GM12878 (cell line): Measurements from ENCODE around the gene HMCN2.

Experiments used
- BACH1 ChIP-seq: fragments of 450-650 bp; IDR thresholded peaks from 2 replicates; pipeline ENCODE4 v1.6.1; 2017; ENCODE audit warnings: mild to moderate bottlenecking, borderline replicate concordance
- EZH2 ChIP-seq: IDR thresholded peaks from 2 replicates; pipeline ENCODE4 v1.6.1; 2012; ENCODE audit warnings: low read depth, mild to moderate bottlenecking, control low read depth, inconsistent platforms, low read length, borderline replicate concordance; ENCODE audit not compliant: control insufficient read depth
- FOS ChIP-seq: IDR thresholded peaks from 3 replicates; pipeline ENCODE4 v1.6.1; 2011; ENCODE audit warnings: borderline replicate concordance; ENCODE audit not compliant: insufficient read length; ENCODE audit errors: extremely low read depth
- MYC ChIP-seq: IDR thresholded peaks from 2 replicates; pipeline ENCODE4 v1.6.1; 2011; ENCODE audit warnings: mild to moderate bottlenecking, low read length, moderate library complexity, inconsistent platforms; ENCODE audit not compliant: insufficient read depth, insufficient replicate concordance, insufficient read length, severe bottlenecking
- SUPT20H ChIP-seq: IDR thresholded peaks from 2 replicates; pipeline ENCODE4 v1.6.1; 2011; ENCODE audit warnings: low read depth, mild to moderate bottlenecking, low read length, moderate library complexity, borderline replicate concordance; ENCODE audit not compliant: control insufficient read depth
- TF ChIP-seq, protein P1 (sequence below), 3 experiments: IDR thresholded peaks in 2 of 3; conservative IDR thresholded peaks in 1 of 3; 2 replicates each; pipeline ENCODE4 v1.5.1; 2011; ENCODE audit warnings: low read depth in 3 of 3, low read length in 3 of 3, mild to moderate bottlenecking in 3 of 3, control low read depth in 2 of 3, moderate library complexity in 2 of 3, inconsistent platforms in 1 of 3, mixed read lengths in 1 of 3; ENCODE audit not compliant: control insufficient read depth in 2 of 3, insufficient read depth in 1 of 3; ENCODE audit errors: extremely low read depth in 1 of 3
- TF ChIP-seq, protein P2 (sequence below): fragments of 450-650 bp; IDR thresholded peaks from 2 replicates; pipeline ENCODE4 v1.6.1; 2017; ENCODE audit warnings: antibody characterized with exemption, mild to moderate bottlenecking, moderate library complexity

DNA sequence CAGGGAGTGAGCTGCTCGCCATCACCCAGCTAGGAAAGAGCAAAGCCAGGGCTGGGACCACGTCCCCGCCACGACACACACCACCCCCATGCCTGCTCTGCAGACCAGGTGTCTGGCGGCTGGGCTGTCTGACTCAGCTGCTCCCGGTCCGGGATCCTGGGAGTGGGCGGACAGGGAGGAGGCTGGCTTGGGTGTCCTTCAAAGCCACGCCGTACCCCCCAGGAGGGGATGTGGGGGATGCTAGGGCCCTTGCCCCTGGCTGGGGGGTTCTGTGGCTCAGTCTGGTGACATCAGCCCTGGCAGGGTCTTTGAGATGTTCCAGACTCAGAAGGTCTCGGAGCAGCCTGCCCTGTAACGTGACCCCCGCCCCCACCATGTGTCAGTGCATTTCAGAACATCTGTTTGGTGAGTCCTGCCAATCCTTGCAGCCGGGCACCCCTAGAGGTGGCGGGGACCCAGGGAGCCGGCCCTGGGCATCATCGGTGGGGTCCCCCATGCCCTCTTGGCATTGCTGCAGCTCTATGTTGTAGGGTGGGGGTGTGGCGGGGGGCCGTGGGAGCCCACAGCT is 62.3 kb downstream of the HMCN2 start:
- TF ChIP-seq, protein P1, sequence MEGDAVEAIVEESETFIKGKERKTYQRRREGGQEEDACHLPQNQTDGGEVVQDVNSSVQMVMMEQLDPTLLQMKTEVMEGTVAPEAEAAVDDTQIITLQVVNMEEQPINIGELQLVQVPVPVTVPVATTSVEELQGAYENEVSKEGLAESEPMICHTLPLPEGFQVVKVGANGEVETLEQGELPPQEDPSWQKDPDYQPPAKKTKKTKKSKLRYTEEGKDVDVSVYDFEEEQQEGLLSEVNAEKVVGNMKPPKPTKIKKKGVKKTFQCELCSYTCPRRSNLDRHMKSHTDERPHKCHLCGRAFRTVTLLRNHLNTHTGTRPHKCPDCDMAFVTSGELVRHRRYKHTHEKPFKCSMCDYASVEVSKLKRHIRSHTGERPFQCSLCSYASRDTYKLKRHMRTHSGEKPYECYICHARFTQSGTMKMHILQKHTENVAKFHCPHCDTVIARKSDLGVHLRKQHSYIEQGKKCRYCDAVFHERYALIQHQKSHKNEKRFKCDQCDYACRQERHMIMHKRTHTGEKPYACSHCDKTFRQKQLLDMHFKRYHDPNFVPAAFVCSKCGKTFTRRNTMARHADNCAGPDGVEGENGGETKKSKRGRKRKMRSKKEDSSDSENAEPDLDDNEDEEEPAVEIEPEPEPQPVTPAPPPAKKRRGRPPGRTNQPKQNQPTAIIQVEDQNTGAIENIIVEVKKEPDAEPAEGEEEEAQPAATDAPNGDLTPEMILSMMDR (IDR thresholded peaks at IDR 0.05 in 2 of 3, conservative IDR thresholded peaks at IDR 0.05 in 1 of 3; ENCODE audit: control insufficient read depth in 2 of 3, extremely low read depth in 1 of 3, insufficient read depth in 1 of 3, low read depth in 3 of 3, low read length in 3 of 3) = no peak
- TF ChIP-seq EZH2 (no peak), FOS (no peak), BACH1 (no peak), SUPT20H (no peak), MYC (no peak)
- TF ChIP-seq, protein P2, sequence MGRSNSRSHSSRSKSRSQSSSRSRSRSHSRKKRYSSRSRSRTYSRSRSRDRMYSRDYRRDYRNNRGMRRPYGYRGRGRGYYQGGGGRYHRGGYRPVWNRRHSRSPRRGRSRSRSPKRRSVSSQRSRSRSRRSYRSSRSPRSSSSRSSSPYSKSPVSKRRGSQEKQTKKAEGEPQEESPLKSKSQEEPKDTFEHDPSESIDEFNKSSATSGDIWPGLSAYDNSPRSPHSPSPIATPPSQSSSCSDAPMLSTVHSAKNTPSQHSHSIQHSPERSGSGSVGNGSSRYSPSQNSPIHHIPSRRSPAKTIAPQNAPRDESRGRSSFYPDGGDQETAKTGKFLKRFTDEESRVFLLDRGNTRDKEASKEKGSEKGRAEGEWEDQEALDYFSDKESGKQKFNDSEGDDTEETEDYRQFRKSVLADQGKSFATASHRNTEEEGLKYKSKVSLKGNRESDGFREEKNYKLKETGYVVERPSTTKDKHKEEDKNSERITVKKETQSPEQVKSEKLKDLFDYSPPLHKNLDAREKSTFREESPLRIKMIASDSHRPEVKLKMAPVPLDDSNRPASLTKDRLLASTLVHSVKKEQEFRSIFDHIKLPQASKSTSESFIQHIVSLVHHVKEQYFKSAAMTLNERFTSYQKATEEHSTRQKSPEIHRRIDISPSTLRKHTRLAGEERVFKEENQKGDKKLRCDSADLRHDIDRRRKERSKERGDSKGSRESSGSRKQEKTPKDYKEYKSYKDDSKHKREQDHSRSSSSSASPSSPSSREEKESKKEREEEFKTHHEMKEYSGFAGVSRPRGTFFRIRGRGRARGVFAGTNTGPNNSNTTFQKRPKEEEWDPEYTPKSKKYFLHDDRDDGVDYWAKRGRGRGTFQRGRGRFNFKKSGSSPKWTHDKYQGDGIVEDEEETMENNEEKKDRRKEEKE = no peak
